A549 (cell line): ENCODE measurements around the gene ATP5F1A. TPM values are rescaled to one million over a fixed set of nuclear protein-coding genes. Genes with fewer than 3 reads are reported as not detected.
A peak's percentile ranks its signal among the peaks of the same experiment; 100 is the strongest.

Experiments
- ATAC-seq, 2 experiments: fragments of 200-7000 bp in 1 of 2; fragments of >200 bp in 1 of 2; cut with Nextera tagmentation in 1 of 2; cut with Tn5 transposase in 1 of 2; 3 replicates each; pipeline versions ENCODE4 v1.8.0 to v1.9.1; 2018 to 2020; ENCODE audit warnings: mild to moderate bottlenecking in 1 of 2, moderate library complexity in 1 of 2
- CTCF ChIA-PET: fragments of 300-600 bp; sonication (Branson Sonifier 250); formaldehyde crosslinking; extraction: SDS; loops from one replicate; lab custom pipeline; 2021; ENCODE audit warnings: antibody characterized with exemption, inconsistent platforms; lab: Yijun Ruan, JAX
- POLR2A ChIA-PET: fragments of 350-600 bp; formaldehyde crosslinking; extraction: SDS; loops from one replicate; lab custom pipeline; 2021; ENCODE audit warnings: antibody characterized with exemption, inconsistent platforms; lab: Yijun Ruan, JAX
- DNase-seq, 2 experiments: peaks; one replicate each; pipeline versions ENCODE4 v3.0.0 to v3.0.0-alpha.2; 2011 to 2016; ENCODE audit warnings: low read depth in 1 of 2, low spot score in 1 of 2
- FAIRE-seq: peaks from 2 replicates; lab custom pipeline; 2011; peaks lifted over from hg19 to GRCh38; lab: Jason Lieb, UNC
- H3K27ac ChIP-seq, 2 experiments: fragments of >200 bp; sonication (Bioruptor Twin); formaldehyde crosslinking; 3 replicates each; pipeline ENCODE4 v1.5.1; 2016 to 2017
- H3K4me1 ChIP-seq: fragments of >200 bp; sonication (Bioruptor Twin); formaldehyde crosslinking; 3 replicates; pipeline ENCODE4 v1.6.1; 2016
- H3K4me2 ChIP-seq: fragments of >200 bp; sonication (Bioruptor Twin); formaldehyde crosslinking; 3 replicates; pipeline ENCODE4 v1.6.1; 2016
- H3K4me3 ChIP-seq: fragments of >200 bp; sonication (Bioruptor Twin); formaldehyde crosslinking; 3 replicates; pipeline ENCODE4 v1.5.1; 2016
- H3K9me3 ChIP-seq: fragments of >200 bp; sonication (Bioruptor Twin); formaldehyde crosslinking; 3 replicates; pipeline ENCODE4 v1.6.1; 2016
- BCL3 ChIP-seq: fragments of >200 bp; sonication (Bioruptor Twin); formaldehyde crosslinking; IDR thresholded peaks from 3 replicates; pipeline ENCODE4 v1.6.1; 2016
- CBX2 ChIP-seq: fragments of 200-600 bp; sonication (generic); IDR thresholded peaks from 2 replicates; pipeline ENCODE4 v1.6.1; 2016; ENCODE audit warnings: low read depth, mild to moderate bottlenecking, borderline replicate concordance
- CHD4 ChIP-seq: fragments of 200-600 bp; sonication (generic); IDR thresholded peaks from 2 replicates; pipeline ENCODE4 v1.6.1; 2016; ENCODE audit warnings: antibody characterized with exemption, mild to moderate bottlenecking, borderline replicate concordance
- EHMT2 ChIP-seq: fragments of 200-600 bp; sonication (generic); IDR thresholded peaks from 2 replicates; pipeline ENCODE4 v1.6.1; 2016; ENCODE audit warnings: antibody characterized with exemption, low read depth, mild to moderate bottlenecking, moderate library complexity
- EP300 ChIP-seq, 2 experiments: fragments of >200 bp; sonication (Bioruptor Twin); formaldehyde crosslinking; IDR thresholded peaks; 2 replicates in 1 of 2; 3 replicates in 1 of 2; pipeline ENCODE4 v1.6.1; 2016 to 2017
- ESRRA ChIP-seq: fragments of 150-350 bp; IDR thresholded peaks from 2 replicates; pipeline ENCODE4 v1.6.1; 2014; ENCODE audit warnings: mild to moderate bottlenecking, low read length, borderline replicate concordance
- FOSL2 ChIP-seq, 2 experiments: fragments of 450-650 bp in 1 of 2; fragments of >200 bp in 1 of 2; sonication (Bioruptor Twin) in 1 of 2; formaldehyde crosslinking; IDR thresholded peaks; 2 replicates each; pipeline versions ENCODE4 v1.5.0 to v1.6.1; 2016 to 2020; ENCODE audit warnings: mild to moderate bottlenecking in 1 of 2, moderate library complexity in 1 of 2
- FOXS1 ChIP-seq: fragments of 250-450 bp; sonication (Bioruptor Pico); IDR thresholded peaks from 2 replicates; pipeline ENCODE4 v1.5.0; 2020; ENCODE audit warnings: mild to moderate bottlenecking, moderate library complexity
- GATA3 ChIP-seq: IDR thresholded peaks from 2 replicates; pipeline ENCODE4 v1.6.1; 2012; ENCODE audit warnings: borderline replicate concordance
- HEYL ChIP-seq: fragments of 250-450 bp; sonication (Bioruptor Pico); IDR thresholded peaks from 2 replicates; pipeline ENCODE4 v1.8.0; 2021; ENCODE audit warnings: mild to moderate bottlenecking, moderate library complexity
- HOXB5 ChIP-seq: fragments of 250-450 bp; sonication (Bioruptor Pico); IDR thresholded peaks from 2 replicates; pipeline ENCODE4 v1.5.0; 2020; ENCODE audit warnings: mild to moderate bottlenecking, moderate library complexity
- JUN ChIP-seq, 2 experiments: fragments of >200 bp; sonication (Bioruptor Twin); formaldehyde crosslinking; IDR thresholded peaks; 2 replicates in 1 of 2; 3 replicates in 1 of 2; pipeline ENCODE4 v1.6.1; 2016 to 2017
- MAFK ChIP-seq: fragments of 450-650 bp; IDR thresholded peaks from 2 replicates; pipeline ENCODE4 v1.6.1; 2014; ENCODE audit not compliant: partially characterized antibody
- NR3C1 ChIP-seq: fragments of >200 bp; sonication (Bioruptor Twin); formaldehyde crosslinking; IDR thresholded peaks from 3 replicates; pipeline ENCODE4 v1.6.1; 2017
- PBX3 ChIP-seq: IDR thresholded peaks from 2 replicates; pipeline ENCODE4 v1.6.1; 2012
- POLR2A ChIP-seq: IDR thresholded peaks from 2 replicates; pipeline ENCODE4 v1.6.1; 2012; ENCODE audit warnings: mild to moderate bottlenecking, low read length
- RARB ChIP-seq: fragments of 250-450 bp; sonication (Bioruptor Pico); IDR thresholded peaks from 2 replicates; pipeline ENCODE4 v1.8.0; 2021; ENCODE audit warnings: mild to moderate bottlenecking, moderate library complexity
- REST ChIP-seq: fragments of 200-600 bp; sonication (generic); IDR thresholded peaks from 2 replicates; pipeline ENCODE4 v1.6.1; 2016; ENCODE audit warnings: antibody characterized with exemption, mild to moderate bottlenecking, moderate library complexity
- RFX5 ChIP-seq: fragments of 450-650 bp; IDR thresholded peaks from 2 replicates; pipeline ENCODE4 v1.7.1; 2014; ENCODE audit warnings: antibody characterized with exemption, mild to moderate bottlenecking, moderate library complexity
- SMC3 ChIP-seq: fragments of >200 bp; sonication (Bioruptor Twin); formaldehyde crosslinking; IDR thresholded peaks from 3 replicates; pipeline ENCODE4 v1.6.1; 2018; ENCODE audit warnings: inconsistent platforms
- ZC3H11A ChIP-seq: fragments of 450-650 bp; IDR thresholded peaks from 2 replicates; pipeline ENCODE4 v1.6.1; 2014; ENCODE audit warnings: antibody characterized with exemption, mild to moderate bottlenecking
- ZFP36 ChIP-seq: fragments of 450-650 bp; IDR thresholded peaks from 2 replicates; pipeline ENCODE4 v1.6.1; 2014; ENCODE audit warnings: borderline replicate concordance; ENCODE audit not compliant: partially characterized antibody
- ZSCAN20 ChIP-seq: fragments of 250-450 bp; sonication (Bioruptor Pico); IDR thresholded peaks from 2 replicates; pipeline ENCODE4 v1.8.0; 2022; ENCODE audit warnings: mild to moderate bottlenecking, moderate library complexity
- WGBS: methylation state at CpG from one replicate; pipeline ENCODE4 v1.1.6; 2017; ENCODE audit errors: missing lambda C conversion rate; 5-methylcytosine and 5-hydroxymethylcytosine counted together
- polyA plus RNA-seq, 4 experiments: library from polyadenylated mRNA; depleted of rRNA in 3 of 4; stranded (reverse); fragments of >200 nt; fragmentation: RNase III in 1 of 4; extraction: RNeasy Plus Mini Kit Qiagen cat#74134 plus additional on column Dnase treatment in 1 of 4; gene quantifications; 2 replicates in 3 of 4; 3 replicates in 1 of 4; pipeline ENCODE4 v1.2.3, GENCODE V29; 2011 to 2017

The ATP5F1A gene
- polyA plus RNA-seq, 2 of the 4 experiments (the other 2 are of a cell fraction), result 422 to 543 TPM

- no peak for TF ChIP-seq SMC3
- no peak for TF ChIP-seq CHD4
- TF ChIP-seq JUN (IDR thresholded peaks at IDR 0.05), result no peak
- TF ChIP-seq BCL3, result no peak
- no peak for TF ChIP-seq POLR2A
- no peak for TF ChIP-seq EHMT2
- no peak for TF ChIP-seq ZFP36
- TF ChIP-seq HOXB5 (CRISPR knock-in tag), result no peak
- no peak for TF ChIP-seq GATA3
- no peak for TF ChIP-seq HEYL (CRISPR knock-in tag)
- TF ChIP-seq, all 56 proteins: peak for 0
- Histone ChIP-seq H3K9me3 (no peaks in the 10 kb centered on the region), H3K4me1 (0 out of 3 replicates have a peak, but pooled peaks cover 3% of the 10 kb centered on the region), H3K27ac (no peak overlapping the region), H3K4me2 (no peak overlapping the region), H3K4me3 (no peak overlapping the region)
- WGBS, result 85% methylated on average over 22 of the region's 25 CpGs
- ChIA-PET POLR2A (no interaction called here), CTCF (interaction anchor here (0.6 to 2.1 kb wide), 5 partner anchors 134 to 408 kb away, joined by 3 to 10 read pairs (median 5); no protein-coding TSS in a partner anchor)
- DNase-seq (no peak), FAIRE-seq (no peak), ATAC-seq (no peak)
Observed at GRCh38 chr18:46072376-46072867, 25.7 kb downstream of the ATP5F1A start.

GRCh38 chr18:46071653-46072375 lies 26.3 kb downstream of the ATP5F1A start, which contains the start of gene PSTPIP2:
PSTPIP2 (minus strand) TSS chr18:46072260; CDS start chr18:46072188, 72 bp downstream.
- ChIA-PET POLR2A (no interaction called here), CTCF (interaction anchor here (0.5 to 1.6 kb wide), 3 partner anchors 133 to 406 kb away, joined by 3 to 5 read pairs (median 4); no protein-coding TSS in a partner anchor)
- Histone ChIP-seq H3K4me3 (no peak within 1 kb of the TSS), H3K4me2 (peak within 1 kb of the TSS; percentile 34; the same call in 2 of the 3 replicates), H3K27ac (peak within 1 kb of the TSS in 1 of 2 experiments; percentile 7; a peak in 1 of 6 replicates), H3K9me3 (no peaks in the 10 kb centered on the region)
- ATAC-seq, result no peak
- no peak for DNase-seq
- 65% methylated on average over 41 of the region's 75 CpGs for WGBS
- TF ChIP-seq CBX2 (no peak), REST (no peak), ZSCAN20 (CRISPR knock-in tag) (no peak)
- TF ChIP-seq, all 56 proteins: peak for 0
- H3K4me1 ChIP-seq, result 0 out of 3 replicates have a peak, but pooled peaks cover 3% of the 10 kb centered on the region
- FAIRE-seq, result no peak

GRCh38 chr18:46070815-46071652 lies 27.1 kb downstream of the ATP5F1A start:
- POLR2A ChIA-PET, result no interaction called here
- TF ChIP-seq MAFK (no peak), FOSL2 (IDR thresholded peaks at IDR 0.05) (no peak), FOSL2 (CRISPR knock-in tag; IDR thresholded peaks at IDR 0.05) (no peak), EHMT2 (no peak), PBX3 (no peak), CHD4 (no peak), EP300 (IDR thresholded peaks at IDR 0.05) (no peak), RARB (CRISPR knock-in tag) (no peak), FOXS1 (CRISPR knock-in tag) (no peak), NR3C1 (no peak), ESRRA (no peak), ZC3H11A (no peak), RFX5 (no peak)
- DNase-seq, result no peak
- 86% methylated on average over 11 of the region's 13 CpGs for WGBS
- no peak for ATAC-seq
- H3K9me3 ChIP-seq, result no peaks in the 10 kb centered on the region
- no peak overlapping the region for H3K4me2 ChIP-seq
- H3K4me1 ChIP-seq, result 0 out of 3 replicates have a peak, but pooled peaks cover 3% of the 10 kb centered on the region
- no peak overlapping the region for H3K4me3 ChIP-seq
- FAIRE-seq, result no peak
- H3K27ac ChIP-seq, result no peak overlapping the region
- CTCF ChIA-PET, result interaction anchor here (0.5 to 1.6 kb wide), 4 partner anchors 132 to 406 kb away, joined by 3 to 5 read pairs (median 4); no protein-coding TSS in a partner anchor
